HAP-1 (cell line): ENCODE data around the gene BMP10.
A peak's percentile ranks its signal among the peaks of the same experiment; 100 is the strongest.

ENCODE experiments used
- DNase-seq, 2 experiments: peaks; one replicate each; pipeline ENCODE4 v3.0.0-alpha.2; 2016 to 2020; ENCODE audit warnings: low spot score in 2 of 2
- H3K27me3 ChIP-seq: fragments of 250-450 bp; sonication (Bioruptor Pico); 2 replicates; pipeline ENCODE4 v1.5.1; 2020; ENCODE audit warnings: low read depth, mild to moderate bottlenecking, moderate library complexity
- H3K36me3 ChIP-seq: fragments of 250-450 bp; sonication (Bioruptor Pico); replicated peaks from 2 replicates; pipeline ENCODE4 v1.5.1; 2020; ENCODE audit warnings: mild to moderate bottlenecking
- H3K4me1 ChIP-seq: fragments of 250-450 bp; sonication (Bioruptor Pico); 2 replicates; pipeline ENCODE4 v1.5.1; 2020; ENCODE audit warnings: mild to moderate bottlenecking
- H3K4me3 ChIP-seq: fragments of 250-450 bp; sonication (Bioruptor Pico); 2 replicates; pipeline ENCODE4 v1.5.1; 2020; ENCODE audit warnings: mild to moderate bottlenecking, moderate library complexity
- H3K9me3 ChIP-seq: fragments of 250-450 bp; sonication (Bioruptor Pico); 2 replicates; pipeline ENCODE4 v1.5.1; 2020; ENCODE audit warnings: mild to moderate bottlenecking, moderate library complexity
- in situ Hi-C: fragments of 300-500 bp; cut with MboI; formaldehyde crosslinking; loops from 3 replicates; pipeline ENCODE4 v1.14.3; 2020; ENCODE audit warnings: low sequenced_read_pairs, inconsistent platforms, mixed read lengths

Gene BMP10

GRCh38 chr2:68871159-68871764 lies at the start of gene BMP10:
BMP10 (minus strand) TSS chr2:68871397; CDS start chr2:68871358, 39 bp downstream.
- in situ Hi-C loops, result no loop called here

GRCh38 chr2:68920481-68921170 lies 49.4 kb upstream of the BMP10 start:
- no peaks in the 10 kb centered on the region for H3K9me3 ChIP-seq
- H3K4me1 ChIP-seq, result no peaks in the 10 kb centered on the region
- DNase-seq, result no peak
- in situ Hi-C loops, result loop anchor here (25.0 kb wide), 1 partner anchor 183 kb away; the partner anchor contains the start of gene ARHGAP25
- no peaks in the 10 kb centered on the region for H3K36me3 ChIP-seq
- no peaks in the 10 kb centered on the region for H3K27me3 ChIP-seq
- no peak overlapping the region for H3K4me3 ChIP-seq

More at GRCh38 chr2:68871159-68871764, at the start of gene BMP10:
- no peaks in the 10 kb centered on the region for H3K9me3 ChIP-seq
- H3K4me1 ChIP-seq, result no peaks in the 10 kb centered on the region
- no peaks in the 10 kb centered on the region for H3K36me3 ChIP-seq
- no peak for DNase-seq
- no peak within 1 kb of the TSS for H3K4me3 ChIP-seq
- H3K27me3 ChIP-seq, result no peaks in the 10 kb centered on the region

- H3K4me3 ChIP-seq, result no peak overlapping the region
- no peaks in the 10 kb centered on the region for H3K27me3 ChIP-seq
- H3K36me3 ChIP-seq, result no peaks in the 10 kb centered on the region
- H3K4me1 ChIP-seq, result no peaks in the 10 kb centered on the region
- no peak for DNase-seq
- H3K9me3 ChIP-seq, result no peaks in the 10 kb centered on the region
- in situ Hi-C loops, result loop anchor here (10.0 to 25.0 kb wide), 2 partner anchors 181 to 454 kb away; partner anchors contain the start of genes APLF, ARHGAP25 and FBXO48
Observed at GRCh38 chr2:68918497-68918896, 47.3 kb upstream of the BMP10 start.

- no peaks in the 10 kb centered on the region for H3K9me3 ChIP-seq
- H3K4me3 ChIP-seq, result no peak overlapping the region
- H3K36me3 ChIP-seq, result no peaks in the 10 kb centered on the region
- H3K4me1 ChIP-seq, result no peaks in the 10 kb centered on the region
- DNase-seq, result no peak
- H3K27me3 ChIP-seq, result no peaks in the 10 kb centered on the region
- in situ Hi-C loops, result loop anchor here (10.0 to 25.0 kb wide), 2 partner anchors 180 to 452 kb away; partner anchors contain the start of genes APLF, ARHGAP25 and FBXO48
Observed at GRCh38 chr2:68917034-68917718, 46.0 kb upstream of the BMP10 start.

- Histone ChIP-seq H3K9me3 (no peaks in the 10 kb centered on the region), H3K4me1 (no peaks in the 10 kb centered on the region; the same call in 1 of the 2 replicates), H3K27me3 (no peaks in the 10 kb centered on the region), H3K4me3 (no peak overlapping the region), H3K36me3 (no peaks in the 10 kb centered on the region)
- DNase-seq, result no peak
- in situ Hi-C loops, result loop anchor here (10.0 to 25.0 kb wide), 2 partner anchors 179 to 451 kb away; partner anchors contain the start of genes APLF, ARHGAP25 and FBXO48
Observed at GRCh38 chr2:68916226-68916625, 45.0 kb upstream of the BMP10 start.

- in situ Hi-C loops, result loop anchor here (10.0 to 25.0 kb wide), 2 partner anchors 178 to 451 kb away; partner anchors contain the start of genes APLF, ARHGAP25 and FBXO48
- Histone ChIP-seq H3K4me3 (no peak overlapping the region), H3K36me3 (no peaks in the 10 kb centered on the region), H3K9me3 (no peaks in the 10 kb centered on the region), H3K27me3 (no peaks in the 10 kb centered on the region), H3K4me1 (peaks cover 8% of the 10 kb centered on the region)
- DNase-seq, result no peak
Observed at GRCh38 chr2:68915393-68915792, 44.2 kb upstream of the BMP10 start.

- in situ Hi-C loops, result loop anchor here (10.0 to 25.0 kb wide), 2 partner anchors 176 to 449 kb away; partner anchors contain the start of genes APLF, ARHGAP25 and FBXO48
- no peaks in the 10 kb centered on the region for H3K27me3 ChIP-seq
- no peaks in the 10 kb centered on the region for H3K9me3 ChIP-seq
- peaks cover 18% of the 10 kb centered on the region for H3K4me1 ChIP-seq
- no peak overlapping the region for H3K4me3 ChIP-seq
- no peaks in the 10 kb centered on the region for H3K36me3 ChIP-seq
- no peak for DNase-seq
Observed at GRCh38 chr2:68913359-68913758, 42.2 kb upstream of the BMP10 start.

- Histone ChIP-seq H3K27me3 (no peaks in the 10 kb centered on the region), H3K9me3 (no peaks in the 10 kb centered on the region), H3K4me1 (peaks cover 18% of the 10 kb centered on the region), H3K4me3 (no peak overlapping the region), H3K36me3 (no peaks in the 10 kb centered on the region)
- in situ Hi-C loops, result loop anchor here (10.0 to 25.0 kb wide), 2 partner anchors 175 to 448 kb away; partner anchors contain the start of genes APLF, ARHGAP25 and FBXO48
- DNase-seq, result no peak
Observed at GRCh38 chr2:68912732-68913131, 41.5 kb upstream of the BMP10 start.

GRCh38 chr2:68912111-68912510 lies 40.9 kb upstream of the BMP10 start:
- H3K4me3 ChIP-seq, result no peak overlapping the region
- H3K27me3 ChIP-seq, result no peaks in the 10 kb centered on the region
- no peaks in the 10 kb centered on the region for H3K9me3 ChIP-seq
- DNase-seq, result no peak
- in situ Hi-C loops, result loop anchor here (10.0 to 25.0 kb wide), 2 partner anchors 175 to 447 kb away; partner anchors contain the start of genes APLF, ARHGAP25 and FBXO48
- H3K36me3 ChIP-seq, result no peaks in the 10 kb centered on the region
- H3K4me1 ChIP-seq, result peaks cover 18% of the 10 kb centered on the region

GRCh38 chr2:68911709-68912108 lies 40.5 kb upstream of the BMP10 start:
- in situ Hi-C loops, result loop anchor here (10.0 to 25.0 kb wide), 2 partner anchors 174 to 447 kb away; partner anchors contain the start of genes APLF, ARHGAP25 and FBXO48
- H3K4me1 ChIP-seq, result peaks cover 18% of the 10 kb centered on the region
- H3K4me3 ChIP-seq, result no peak overlapping the region
- no peaks in the 10 kb centered on the region for H3K36me3 ChIP-seq
- H3K9me3 ChIP-seq, result no peaks in the 10 kb centered on the region
- no peak for DNase-seq
- no peaks in the 10 kb centered on the region for H3K27me3 ChIP-seq

GRCh38 chr2:68911246-68911645 lies 40.0 kb upstream of the BMP10 start:
- no peaks in the 10 kb centered on the region for H3K36me3 ChIP-seq
- H3K9me3 ChIP-seq, result no peaks in the 10 kb centered on the region
- H3K4me1 ChIP-seq, result peaks cover 18% of the 10 kb centered on the region
- no peak overlapping the region for H3K4me3 ChIP-seq
- peak in 1 of 2 experiments; percentile 22 for DNase-seq
- in situ Hi-C loops, result loop anchor here (10.0 to 25.0 kb wide), 2 partner anchors 174 to 446 kb away; partner anchors contain the start of genes APLF, ARHGAP25 and FBXO48
- H3K27me3 ChIP-seq, result no peaks in the 10 kb centered on the region

GRCh38 chr2:68909793-68910674 lies 38.8 kb upstream of the BMP10 start:
- H3K36me3 ChIP-seq, result no peaks in the 10 kb centered on the region
- in situ Hi-C loops, result loop anchor here (10.0 to 25.0 kb wide), 2 partner anchors 173 to 445 kb away; partner anchors contain the start of genes APLF, ARHGAP25 and FBXO48
- peaks cover 18% of the 10 kb centered on the region for H3K4me1 ChIP-seq
- DNase-seq, result peak; percentile 48 to 82
- H3K4me3 ChIP-seq, result no peak overlapping the region
- no peaks in the 10 kb centered on the region for H3K9me3 ChIP-seq
- no peaks in the 10 kb centered on the region for H3K27me3 ChIP-seq
